HG02970 (cell line): ENCODE results near the gene TMPRSS2.

ENCODE experiments used
- ATAC-seq: cut with Tn5 transposase; IDR thresholded peaks from one replicate; pipeline ENCODE4 v1.9.1; 2021; ENCODE audit warnings: mild to moderate bottlenecking, moderate library complexity, moderate number of reproducible peaks; ENCODE audit not compliant: unreplicated experiment, low FRiP score

Gene TMPRSS2

GRCh38 chr21:41507521-41508414, at the start of gene TMPRSS2:
Gene TMPRSS2 (minus strand): TSS chr21:41508158. CDS start chr21:41498133, 10,025 bp downstream.
- no peak for ATAC-seq

- no peak for ATAC-seq
Observed at GRCh38 chr21:41555057-41555456, 47.1 kb upstream of the TMPRSS2 start.

- no peak for ATAC-seq
Observed at GRCh38 chr21:41552254-41552653, 44.3 kb upstream of the TMPRSS2 start.

- no peak for ATAC-seq
Observed at GRCh38 chr21:41548781-41549180, 40.8 kb upstream of the TMPRSS2 start.

- no peak for ATAC-seq
Observed at GRCh38 chr21:41547111-41547510, 39.2 kb upstream of the TMPRSS2 start.

GRCh38 chr21:41545500-41546359, 37.8 kb upstream of the TMPRSS2 start:
- ATAC-seq = no peak

GRCh38 chr21:41542727-41543126, 34.8 kb upstream of the TMPRSS2 start:
- ATAC-seq = no peak

GRCh38 chr21:41537356-41537755, 29.4 kb upstream of the TMPRSS2 start:
- no peak for ATAC-seq

GRCh38 chr21:41536827-41537103, 28.8 kb upstream of the TMPRSS2 start:
- ATAC-seq = no peak

- no peak for ATAC-seq
Observed at GRCh38 chr21:41536076-41536826, 28.3 kb upstream of the TMPRSS2 start.

GRCh38 chr21:41530366-41530765, 22.4 kb upstream of the TMPRSS2 start:
- ATAC-seq = no peak

- no peak for ATAC-seq
Observed at GRCh38 chr21:41529769-41530168, 21.8 kb upstream of the TMPRSS2 start.

- ATAC-seq = no peak
Observed at GRCh38 chr21:41526478-41527087, 18.6 kb upstream of the TMPRSS2 start.

- no peak for ATAC-seq
Observed at GRCh38 chr21:41523175-41523574, 15.2 kb upstream of the TMPRSS2 start.

GRCh38 chr21:41521489-41522027, 13.6 kb upstream of the TMPRSS2 start:
- ATAC-seq = no peak

- ATAC-seq = no peak
Observed at GRCh38 chr21:41520560-41521442, 12.8 kb upstream of the TMPRSS2 start.

GRCh38 chr21:41519806-41520559, 12.0 kb upstream of the TMPRSS2 start:
- no peak for ATAC-seq

- no peak for ATAC-seq
Observed at GRCh38 chr21:41518757-41519156, 10.8 kb upstream of the TMPRSS2 start.
